Measurements from ENCODE around the gene FHAD1.

GRCh38 chr1:15320267-15320666, 73.2 kb downstream of the FHAD1 start:
- TF ChIP-seq, protein P1, sequence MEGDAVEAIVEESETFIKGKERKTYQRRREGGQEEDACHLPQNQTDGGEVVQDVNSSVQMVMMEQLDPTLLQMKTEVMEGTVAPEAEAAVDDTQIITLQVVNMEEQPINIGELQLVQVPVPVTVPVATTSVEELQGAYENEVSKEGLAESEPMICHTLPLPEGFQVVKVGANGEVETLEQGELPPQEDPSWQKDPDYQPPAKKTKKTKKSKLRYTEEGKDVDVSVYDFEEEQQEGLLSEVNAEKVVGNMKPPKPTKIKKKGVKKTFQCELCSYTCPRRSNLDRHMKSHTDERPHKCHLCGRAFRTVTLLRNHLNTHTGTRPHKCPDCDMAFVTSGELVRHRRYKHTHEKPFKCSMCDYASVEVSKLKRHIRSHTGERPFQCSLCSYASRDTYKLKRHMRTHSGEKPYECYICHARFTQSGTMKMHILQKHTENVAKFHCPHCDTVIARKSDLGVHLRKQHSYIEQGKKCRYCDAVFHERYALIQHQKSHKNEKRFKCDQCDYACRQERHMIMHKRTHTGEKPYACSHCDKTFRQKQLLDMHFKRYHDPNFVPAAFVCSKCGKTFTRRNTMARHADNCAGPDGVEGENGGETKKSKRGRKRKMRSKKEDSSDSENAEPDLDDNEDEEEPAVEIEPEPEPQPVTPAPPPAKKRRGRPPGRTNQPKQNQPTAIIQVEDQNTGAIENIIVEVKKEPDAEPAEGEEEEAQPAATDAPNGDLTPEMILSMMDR (IDR thresholded peaks at IDR 0.05 in 4 of 5, conservative IDR thresholded peaks at IDR 0.05 in 1 of 5) = no peak
- no peak for TF ChIP-seq POLR2A (IDR thresholded peaks at IDR 0.05)
